ENCODE data around the gene HDAC4. TPM values are rescaled to one million over a fixed set of nuclear protein-coding genes. Genes with fewer than 3 reads are reported as not detected.

The HDAC4 gene
- total and polyA plus RNA-seq, 10 of the 15 experiments (the other 5 are each of a cell fraction or from before 2014, with no cell fraction given) = 0.22 to 15.7 (median 4.8) TPM

DNA sequence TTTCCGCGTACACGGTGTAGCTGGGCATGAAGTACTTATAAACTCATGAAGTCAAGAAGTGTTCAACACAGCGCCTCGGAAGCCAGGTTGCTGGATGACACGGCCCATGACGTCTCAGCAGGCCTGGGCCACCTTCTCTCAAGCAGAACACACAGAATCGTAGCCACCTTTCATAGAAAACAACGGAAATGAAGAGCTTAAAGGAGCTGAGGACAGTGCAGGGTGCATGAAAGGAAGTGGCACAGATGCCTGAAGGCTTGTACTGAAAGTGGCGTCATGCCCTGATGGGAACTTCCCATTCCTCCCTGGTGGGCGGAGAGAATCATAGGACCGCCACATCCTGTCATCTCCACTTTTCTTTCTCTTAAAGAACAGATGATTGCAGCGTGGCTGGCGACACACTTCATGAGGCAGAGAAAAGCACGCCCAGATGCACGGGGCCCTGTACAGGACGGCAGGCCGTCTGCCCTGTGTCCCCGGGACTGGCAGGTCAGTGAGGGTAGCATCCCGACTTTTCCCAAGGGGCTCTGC, 31.1 kb downstream of the HDAC4 start (continued):
- TF ChIP-seq, protein P1, sequence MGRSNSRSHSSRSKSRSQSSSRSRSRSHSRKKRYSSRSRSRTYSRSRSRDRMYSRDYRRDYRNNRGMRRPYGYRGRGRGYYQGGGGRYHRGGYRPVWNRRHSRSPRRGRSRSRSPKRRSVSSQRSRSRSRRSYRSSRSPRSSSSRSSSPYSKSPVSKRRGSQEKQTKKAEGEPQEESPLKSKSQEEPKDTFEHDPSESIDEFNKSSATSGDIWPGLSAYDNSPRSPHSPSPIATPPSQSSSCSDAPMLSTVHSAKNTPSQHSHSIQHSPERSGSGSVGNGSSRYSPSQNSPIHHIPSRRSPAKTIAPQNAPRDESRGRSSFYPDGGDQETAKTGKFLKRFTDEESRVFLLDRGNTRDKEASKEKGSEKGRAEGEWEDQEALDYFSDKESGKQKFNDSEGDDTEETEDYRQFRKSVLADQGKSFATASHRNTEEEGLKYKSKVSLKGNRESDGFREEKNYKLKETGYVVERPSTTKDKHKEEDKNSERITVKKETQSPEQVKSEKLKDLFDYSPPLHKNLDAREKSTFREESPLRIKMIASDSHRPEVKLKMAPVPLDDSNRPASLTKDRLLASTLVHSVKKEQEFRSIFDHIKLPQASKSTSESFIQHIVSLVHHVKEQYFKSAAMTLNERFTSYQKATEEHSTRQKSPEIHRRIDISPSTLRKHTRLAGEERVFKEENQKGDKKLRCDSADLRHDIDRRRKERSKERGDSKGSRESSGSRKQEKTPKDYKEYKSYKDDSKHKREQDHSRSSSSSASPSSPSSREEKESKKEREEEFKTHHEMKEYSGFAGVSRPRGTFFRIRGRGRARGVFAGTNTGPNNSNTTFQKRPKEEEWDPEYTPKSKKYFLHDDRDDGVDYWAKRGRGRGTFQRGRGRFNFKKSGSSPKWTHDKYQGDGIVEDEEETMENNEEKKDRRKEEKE (IDR thresholded peaks at IDR 0.05) = no peak
- TF ChIP-seq, protein P2, sequence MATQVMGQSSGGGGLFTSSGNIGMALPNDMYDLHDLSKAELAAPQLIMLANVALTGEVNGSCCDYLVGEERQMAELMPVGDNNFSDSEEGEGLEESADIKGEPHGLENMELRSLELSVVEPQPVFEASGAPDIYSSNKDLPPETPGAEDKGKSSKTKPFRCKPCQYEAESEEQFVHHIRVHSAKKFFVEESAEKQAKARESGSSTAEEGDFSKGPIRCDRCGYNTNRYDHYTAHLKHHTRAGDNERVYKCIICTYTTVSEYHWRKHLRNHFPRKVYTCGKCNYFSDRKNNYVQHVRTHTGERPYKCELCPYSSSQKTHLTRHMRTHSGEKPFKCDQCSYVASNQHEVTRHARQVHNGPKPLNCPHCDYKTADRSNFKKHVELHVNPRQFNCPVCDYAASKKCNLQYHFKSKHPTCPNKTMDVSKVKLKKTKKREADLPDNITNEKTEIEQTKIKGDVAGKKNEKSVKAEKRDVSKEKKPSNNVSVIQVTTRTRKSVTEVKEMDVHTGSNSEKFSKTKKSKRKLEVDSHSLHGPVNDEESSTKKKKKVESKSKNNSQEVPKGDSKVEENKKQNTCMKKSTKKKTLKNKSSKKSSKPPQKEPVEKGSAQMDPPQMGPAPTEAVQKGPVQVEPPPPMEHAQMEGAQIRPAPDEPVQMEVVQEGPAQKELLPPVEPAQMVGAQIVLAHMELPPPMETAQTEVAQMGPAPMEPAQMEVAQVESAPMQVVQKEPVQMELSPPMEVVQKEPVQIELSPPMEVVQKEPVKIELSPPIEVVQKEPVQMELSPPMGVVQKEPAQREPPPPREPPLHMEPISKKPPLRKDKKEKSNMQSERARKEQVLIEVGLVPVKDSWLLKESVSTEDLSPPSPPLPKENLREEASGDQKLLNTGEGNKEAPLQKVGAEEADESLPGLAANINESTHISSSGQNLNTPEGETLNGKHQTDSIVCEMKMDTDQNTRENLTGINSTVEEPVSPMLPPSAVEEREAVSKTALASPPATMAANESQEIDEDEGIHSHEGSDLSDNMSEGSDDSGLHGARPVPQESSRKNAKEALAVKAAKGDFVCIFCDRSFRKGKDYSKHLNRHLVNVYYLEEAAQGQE (IDR thresholded peaks at IDR 0.05; ENCODE audit: low read depth, low read length) = no peak
- no peak for TF ChIP-seq FOXK2 (IDR thresholded peaks at IDR 0.05)
- TF ChIP-seq, protein P3, sequence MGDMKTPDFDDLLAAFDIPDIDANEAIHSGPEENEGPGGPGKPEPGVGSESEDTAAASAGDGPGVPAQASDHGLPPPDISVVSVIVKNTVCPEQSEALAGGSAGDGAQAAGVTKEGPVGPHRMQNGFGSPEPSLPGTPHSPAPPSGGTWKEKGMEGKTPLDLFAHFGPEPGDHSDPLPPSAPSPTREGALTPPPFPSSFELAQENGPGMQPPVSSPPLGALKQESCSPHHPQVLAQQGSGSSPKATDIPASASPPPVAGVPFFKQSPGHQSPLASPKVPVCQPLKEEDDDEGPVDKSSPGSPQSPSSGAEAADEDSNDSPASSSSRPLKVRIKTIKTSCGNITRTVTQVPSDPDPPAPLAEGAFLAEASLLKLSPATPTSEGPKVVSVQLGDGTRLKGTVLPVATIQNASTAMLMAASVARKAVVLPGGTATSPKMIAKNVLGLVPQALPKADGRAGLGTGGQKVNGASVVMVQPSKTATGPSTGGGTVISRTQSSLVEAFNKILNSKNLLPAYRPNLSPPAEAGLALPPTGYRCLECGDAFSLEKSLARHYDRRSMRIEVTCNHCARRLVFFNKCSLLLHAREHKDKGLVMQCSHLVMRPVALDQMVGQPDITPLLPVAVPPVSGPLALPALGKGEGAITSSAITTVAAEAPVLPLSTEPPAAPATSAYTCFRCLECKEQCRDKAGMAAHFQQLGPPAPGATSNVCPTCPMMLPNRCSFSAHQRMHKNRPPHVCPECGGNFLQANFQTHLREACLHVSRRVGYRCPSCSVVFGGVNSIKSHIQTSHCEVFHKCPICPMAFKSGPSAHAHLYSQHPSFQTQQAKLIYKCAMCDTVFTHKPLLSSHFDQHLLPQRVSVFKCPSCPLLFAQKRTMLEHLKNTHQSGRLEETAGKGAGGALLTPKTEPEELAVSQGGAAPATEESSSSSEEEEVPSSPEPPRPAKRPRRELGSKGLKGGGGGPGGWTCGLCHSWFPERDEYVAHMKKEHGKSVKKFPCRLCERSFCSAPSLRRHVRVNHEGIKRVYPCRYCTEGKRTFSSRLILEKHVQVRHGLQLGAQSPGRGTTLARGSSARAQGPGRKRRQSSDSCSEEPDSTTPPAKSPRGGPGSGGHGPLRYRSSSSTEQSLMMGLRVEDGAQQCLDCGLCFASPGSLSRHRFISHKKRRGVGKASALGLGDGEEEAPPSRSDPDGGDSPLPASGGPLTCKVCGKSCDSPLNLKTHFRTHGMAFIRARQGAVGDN (IDR thresholded peaks at IDR 0.05) = peak; percentile 47; the same call in 1 of the 2 replicates
- no peak for TF ChIP-seq JUNB (IDR thresholded peaks at IDR 0.05)
- TF ChIP-seq CHD2 (IDR thresholded peaks at IDR 0.05; ENCODE audit: borderline replicate concordance, low read depth, low read length) = no peak
- no peak for TF ChIP-seq MEF2B (IDR thresholded peaks at IDR 0.05; ENCODE audit: partially characterized antibody, poor library complexity, severe bottlenecking)
- TF ChIP-seq NR2C2 (IDR thresholded peaks at IDR 0.05; ENCODE audit: borderline replicate concordance, control insufficient read depth, insufficient read length, low read depth) = no peak
- TF ChIP-seq, protein P4, sequence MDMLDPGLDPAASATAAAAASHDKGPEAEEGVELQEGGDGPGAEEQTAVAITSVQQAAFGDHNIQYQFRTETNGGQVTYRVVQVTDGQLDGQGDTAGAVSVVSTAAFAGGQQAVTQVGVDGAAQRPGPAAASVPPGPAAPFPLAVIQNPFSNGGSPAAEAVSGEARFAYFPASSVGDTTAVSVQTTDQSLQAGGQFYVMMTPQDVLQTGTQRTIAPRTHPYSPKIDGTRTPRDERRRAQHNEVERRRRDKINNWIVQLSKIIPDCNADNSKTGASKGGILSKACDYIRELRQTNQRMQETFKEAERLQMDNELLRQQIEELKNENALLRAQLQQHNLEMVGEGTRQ (IDR thresholded peaks at IDR 0.05; ENCODE audit: borderline replicate concordance, low read depth, low read length) = no peak
- TF ChIP-seq, protein P5, sequence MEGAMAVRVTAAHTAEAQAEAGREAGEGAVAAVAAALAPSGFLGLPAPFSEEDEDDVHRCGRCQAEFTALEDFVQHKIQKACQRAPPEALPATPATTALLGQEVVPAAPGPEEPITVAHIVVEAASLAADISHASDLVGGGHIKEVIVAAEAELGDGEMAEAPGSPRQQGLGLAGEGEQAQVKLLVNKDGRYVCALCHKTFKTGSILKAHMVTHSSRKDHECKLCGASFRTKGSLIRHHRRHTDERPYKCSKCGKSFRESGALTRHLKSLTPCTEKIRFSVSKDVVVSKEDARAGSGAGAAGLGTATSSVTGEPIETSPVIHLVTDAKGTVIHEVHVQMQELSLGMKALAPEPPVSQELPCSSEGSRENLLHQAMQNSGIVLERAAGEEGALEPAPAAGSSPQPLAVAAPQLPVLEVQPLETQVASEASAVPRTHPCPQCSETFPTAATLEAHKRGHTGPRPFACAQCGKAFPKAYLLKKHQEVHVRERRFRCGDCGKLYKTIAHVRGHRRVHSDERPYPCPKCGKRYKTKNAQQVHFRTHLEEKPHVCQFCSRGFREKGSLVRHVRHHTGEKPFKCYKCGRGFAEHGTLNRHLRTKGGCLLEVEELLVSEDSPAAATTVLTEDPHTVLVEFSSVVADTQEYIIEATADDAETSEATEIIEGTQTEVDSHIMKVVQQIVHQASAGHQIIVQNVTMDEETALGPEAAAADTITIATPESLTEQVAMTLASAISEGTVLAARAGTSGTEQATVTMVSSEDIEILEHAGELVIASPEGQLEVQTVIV (IDR thresholded peaks at IDR 0.05; ENCODE audit: borderline replicate concordance, partially characterized antibody) = no peak
- no peak for TF ChIP-seq EZH2 (IDR thresholded peaks at IDR 0.05; ENCODE audit: borderline replicate concordance, control insufficient read depth, low read depth, low read length)
- TF ChIP-seq CEBPB (IDR thresholded peaks at IDR 0.05; ENCODE audit: borderline replicate concordance in 1 of 2, low read depth in 2 of 2, low read length in 2 of 2) = no peak
- TF ChIP-seq IKZF1 (conservative IDR thresholded peaks at IDR 0.05) = peak; percentile 91

Measured in GM12878 (cell line).